ENCODE measurements around the gene KLHDC4. TPM values are rescaled to one million over a fixed set of nuclear protein-coding genes. Genes with fewer than 3 reads are reported as not detected.

The KLHDC4 gene
- total and polyA plus RNA-seq, 9 of the 15 experiments (the other 6 are each of a cell fraction or from before 2014, with no cell fraction given) = 1.3 to 68.1 (median 32.8) TPM

GRCh38 chr16:87666919-87667318, 98.9 kb downstream of the KLHDC4 start (continued):
- TF ChIP-seq ZFP91 (CRISPR knock-in tag; IDR thresholded peaks at IDR 0.05) = no peak
- no peak for TF ChIP-seq ZNF24 (IDR thresholded peaks at IDR 0.05)
- TF ChIP-seq MECOM (CRISPR knock-in tag; IDR thresholded peaks at IDR 0.05) = no peak
- no peak for TF ChIP-seq RBBP5 (IDR thresholded peaks at IDR 0.05; ENCODE audit: borderline replicate concordance, insufficient read depth, low read length, poor library complexity, severe bottlenecking)
- TF ChIP-seq ZNF217 (CRISPR knock-in tag; IDR thresholded peaks at IDR 0.05) = no peak
- TF ChIP-seq DIDO1 (tag; IDR thresholded peaks at IDR 0.05; ENCODE audit: low read depth) = no peak
- no peak for TF ChIP-seq EP400 (IDR thresholded peaks at IDR 0.05)
- no peak for TF ChIP-seq CSDE1 (IDR thresholded peaks at IDR 0.05)

GRCh38 chr16:87665193-87665592, 100.6 kb downstream of the KLHDC4 start:
- POLR2A ChIA-PET = interaction anchor here (1.0 kb wide), 1 partner anchor 33 kb away, joined by 3 read pairs; no protein-coding TSS in a partner anchor
- no TSS peak for BruUV-seq (replicated peaks)
- no peak for TF ChIP-seq TAF15 (IDR thresholded peaks at IDR 0.05; ENCODE audit: low read depth, low read length)
- no peak for TF ChIP-seq ZNF253 (CRISPR knock-in tag; conservative IDR thresholded peaks at IDR 0.05)
- TF ChIP-seq THRAP3 (IDR thresholded peaks at IDR 0.05; ENCODE audit: borderline replicate concordance) = no peak
- TF ChIP-seq WHSC1 (IDR thresholded peaks at IDR 0.05; ENCODE audit: low read length) = no peak
- TF ChIP-seq POLR3G (IDR thresholded peaks at IDR 0.05; ENCODE audit: extremely low read depth, insufficient read length, insufficient replicate concordance) = no peak
- no peak for TF ChIP-seq ZNF232 (CRISPR knock-in tag; IDR thresholded peaks at IDR 0.05)
- no peak for TF ChIP-seq ZNF347 (CRISPR knock-in tag; IDR thresholded peaks at IDR 0.05; ENCODE audit: low read depth)
- TF ChIP-seq CAMTA2 (CRISPR knock-in tag; conservative IDR thresholded peaks at IDR 0.05) = no peak
- TF ChIP-seq ZNF239 (CRISPR knock-in tag; IDR thresholded peaks at IDR 0.05) = no peak
- TF ChIP-seq NFE2 (IDR thresholded peaks at IDR 0.05; ENCODE audit: low read depth) = no peak
- no peak for TF ChIP-seq KLF16 (IDR thresholded peaks at IDR 0.05)
- no peak for TF ChIP-seq MEF2D (tag; conservative IDR thresholded peaks at IDR 0.05; ENCODE audit: low read depth)
- no peak for TF ChIP-seq ILK (tag; IDR thresholded peaks at IDR 0.05; ENCODE audit: borderline replicate concordance, low read depth)

More at GRCh38 chr16:87665193-87665592, 100.6 kb downstream of the KLHDC4 start:
- ATAC-seq = no peak
- intact Hi-C loops (cut with micrococcal nuclease) (no loop called here), in situ Hi-C loops (cut with MboI) (no loop called here)
- Histone ChIP-seq H3K9ac (ENCODE audit: insufficient read depth in 1 of 2, low read depth in 2 of 2, low read length in 2 of 2) (no peak overlapping the region; a peak in 1 of 4 replicates), H3K9me1 (ENCODE audit: control insufficient read depth, insufficient read depth, low read length) (no peaks in the 10 kb centered on the region), H4K20me1 (replicated peaks; ENCODE audit: control insufficient read depth, insufficient read depth, low read length) (peaks cover 38% of the 10 kb centered on the region; the same call in 1 of the 2 replicates), H2AFZ (ENCODE audit: low read depth, low read length) (no peak overlapping the region), H3K36me3 (ENCODE audit: control insufficient read depth, insufficient read depth, low read length) (no peaks in the 10 kb centered on the region), H3K9me3 (replicated peaks; ENCODE audit: control insufficient read depth, insufficient read depth, low read depth, low read length) (no peaks in the 10 kb centered on the region), H3K27ac (ENCODE audit: extremely low read depth, low read depth, low read length) (no peak overlapping the region), H3K27me3 (ENCODE audit: control insufficient read depth in 2 of 2, insufficient read depth in 2 of 2, low read length in 2 of 2) (peaks cover 67 to 96% of the 10 kb centered on the region in 2 experiments), H3K4me3 (no peak overlapping the region), H3K4me1 (replicated peaks in 1 of 2; ENCODE audit: control insufficient read depth in 2 of 2, insufficient read depth in 2 of 2, low read length in 2 of 2) (peaks cover 0 to 7% of the 10 kb centered on the region in 2 experiments; a peak in 2 of 5 replicates), H3K79me2 (ENCODE audit: control insufficient read depth, insufficient read depth, low read length) (no peaks in the 10 kb centered on the region), H3K4me2 (ENCODE audit: insufficient read depth, low read length) (no peak overlapping the region)
- 6% methylated on average over 15 of the region's 15 CpGs for WGBS (ENCODE audit: insufficient coverage, low coverage, missing lambda C conversion rate)
- CTCF ChIA-PET (ENCODE audit: low intra/inter-chr PET ratio) = no interaction called here
- no peak for DNase-seq (ENCODE audit: extremely low read depth in 1 of 4, low spot score in 3 of 4)
- no peak for FAIRE-seq
